Fibroblast of lung (primary cell): Measurements from ENCODE around the gene OSM. TPM values are rescaled to one million over a fixed set of nuclear protein-coding genes. Genes with fewer than 3 reads are reported as not detected.

Experiments used
- DNase-seq, 2 donors: peaks; one replicate each; pipeline versions ENCODE4 v3.0.0 to v3.0.0-alpha.2; 2010; ENCODE audit warnings: low read depth in 2 of 2
- H2AFZ ChIP-seq: 2 replicates; pipeline ENCODE4 v1.5.1; 2012; ENCODE audit warnings: low read length, control low read depth, inconsistent platforms
- H3K27ac ChIP-seq: 2 replicates; pipeline ENCODE4 v1.5.1; 2011; ENCODE audit warnings: low read length, control low read depth; ENCODE audit not compliant: insufficient read depth
- H3K27me3 ChIP-seq: 2 replicates; pipeline ENCODE4 v1.5.1; 2011; ENCODE audit warnings: mild to moderate bottlenecking, low read length; ENCODE audit not compliant: control insufficient read depth, insufficient read depth
- H3K36me3 ChIP-seq: 2 replicates; pipeline ENCODE4 v1.5.1; 2011; ENCODE audit warnings: low read length; ENCODE audit not compliant: control insufficient read depth, insufficient read depth
- H3K4me1 ChIP-seq: 2 replicates; pipeline ENCODE4 v1.5.1; 2011; ENCODE audit warnings: low read length; ENCODE audit not compliant: control insufficient read depth, insufficient read depth; ENCODE audit errors: extremely low read depth
- H3K4me2 ChIP-seq: 2 replicates; pipeline ENCODE4 v1.5.1; 2011; ENCODE audit warnings: low read length, control low read depth; ENCODE audit not compliant: insufficient read depth; ENCODE audit errors: extremely low read depth
- H3K4me3 ChIP-seq, 4 experiments: fragments of 200-600 bp in 1 of 4; sonication (generic) in 1 of 4; replicated peaks in 1 of 4; 2 replicates each; pipeline ENCODE4 v1.5.1; 2011 to 2016; ENCODE audit warnings: low read length in 4 of 4, low read depth in 3 of 4, mild to moderate bottlenecking in 3 of 4, control low read depth in 2 of 4, inconsistent platforms in 1 of 4, mixed read lengths in 1 of 4; ENCODE audit not compliant: insufficient read depth in 1 of 4; ENCODE audit errors: control extremely low read depth in 1 of 4
- H3K79me2 ChIP-seq: 2 replicates; pipeline ENCODE4 v1.5.1; 2012; ENCODE audit warnings: mild to moderate bottlenecking, low read length, inconsistent platforms; ENCODE audit not compliant: control insufficient read depth, insufficient read depth
- H3K9ac ChIP-seq: 2 replicates; pipeline ENCODE4 v1.5.1; 2011; ENCODE audit warnings: mild to moderate bottlenecking, low read length, control low read depth; ENCODE audit not compliant: insufficient read depth
- H3K9me3 ChIP-seq: 2 replicates; pipeline ENCODE4 v1.5.1; 2012; ENCODE audit warnings: low read depth, low read length; ENCODE audit not compliant: control insufficient read depth, insufficient read depth
- H4K20me1 ChIP-seq: 2 replicates; pipeline ENCODE4 v1.5.1; 2011; ENCODE audit warnings: low read length; ENCODE audit not compliant: control insufficient read depth, insufficient read depth; ENCODE audit errors: extremely low read depth
- CTCF ChIP-seq, 2 donors: IDR thresholded peaks in 1 of 2; conservative IDR thresholded peaks in 1 of 2; 1 replicate in 1 of 2; 2 replicates in 1 of 2; pipeline ENCODE4 v1.5.1; 2011 to 2012; ENCODE audit warnings: low read length in 2 of 2, control low read depth in 1 of 2, inconsistent platforms in 1 of 2, low read depth in 1 of 2, mild to moderate bottlenecking in 1 of 2
- EZH2 ChIP-seq: IDR thresholded peaks from 2 replicates; pipeline ENCODE4 v1.5.1; 2012; ENCODE audit warnings: low read length, control low read depth, mild to moderate bottlenecking; ENCODE audit errors: missing control alignments
- polyA plus RNA-seq, 2 donors: library from polyadenylated mRNA; depleted of rRNA in 1 of 2; stranded (reverse) in 1 of 2; unstranded in 1 of 2; fragments of >200 nt; gene quantifications; 2 replicates each; pipeline ENCODE4 v1.2.1, GENCODE V29; 2011 to 2012; ENCODE audit warnings: missing spikeins in 1 of 2
- total RNA-seq: library from RNA; depleted of rRNA; stranded (reverse); fragments of >200 nt; gene quantifications from 2 replicates; pipeline ENCODE4 v1.2.1, GENCODE V29; 2014

The OSM gene
- total and polyA plus RNA-seq, 2 donors (not counting 1 experiment from before 2014, with no cell fraction given) = not detected

- Histone ChIP-seq H3K27me3 (no peaks in the 10 kb centered on the region), H3K9me3 (no peaks in the 10 kb centered on the region), H4K20me1 (no peaks in the 10 kb centered on the region), H2AFZ (no peak overlapping the region), H3K4me1 (peaks cover 2% of the 10 kb centered on the region), H3K79me2 (no peaks in the 10 kb centered on the region), H3K4me3 (no peak overlapping the region), H3K9ac (no peak overlapping the region), H3K27ac (no peak overlapping the region), H3K36me3 (no peaks in the 10 kb centered on the region), H3K4me2 (no peak overlapping the region)
- no peak for TF ChIP-seq EZH2
- no peak for DNase-seq
Measured at GRCh38 chr22:30284666-30285065, 18.0 kb upstream of the OSM start.

GRCh38 chr22:30284172-30284571 lies 17.5 kb upstream of the OSM start:
- H2AFZ ChIP-seq = no peak overlapping the region
- no peaks in the 10 kb centered on the region for H3K27me3 ChIP-seq
- H3K4me1 ChIP-seq = peaks cover 2% of the 10 kb centered on the region
- no peak for TF ChIP-seq CTCF (conservative IDR thresholded peaks at IDR 0.05 in 1 of 2, IDR thresholded peaks at IDR 0.05 in 1 of 2; ENCODE audit: low read depth in 1 of 2, low read length in 2 of 2)
- H3K36me3 ChIP-seq = no peaks in the 10 kb centered on the region
- no peaks in the 10 kb centered on the region for H4K20me1 ChIP-seq
- no peak overlapping the region for H3K9ac ChIP-seq
- H3K79me2 ChIP-seq = no peaks in the 10 kb centered on the region
- H3K27ac ChIP-seq = no peak overlapping the region
- H3K4me3 ChIP-seq = no peak overlapping the region
- DNase-seq = no peak
- no peaks in the 10 kb centered on the region for H3K9me3 ChIP-seq
- no peak overlapping the region for H3K4me2 ChIP-seq

GRCh38 chr22:30283342-30283741 lies 16.7 kb upstream of the OSM start:
- no peak overlapping the region for H2AFZ ChIP-seq
- no peak for DNase-seq
- TF ChIP-seq EZH2 (no peak), CTCF (conservative IDR thresholded peaks at IDR 0.05 in 1 of 2, IDR thresholded peaks at IDR 0.05 in 1 of 2; ENCODE audit: low read depth in 1 of 2, low read length in 2 of 2) (no peak)
- no peak overlapping the region for H3K4me2 ChIP-seq
- H3K9me3 ChIP-seq = no peaks in the 10 kb centered on the region
- H3K9ac ChIP-seq = no peak overlapping the region
- no peaks in the 10 kb centered on the region for H4K20me1 ChIP-seq
- no peak overlapping the region for H3K27ac ChIP-seq
- H3K4me3 ChIP-seq = no peak overlapping the region
- H3K4me1 ChIP-seq = peaks cover under 1% of the 10 kb centered on the region
- H3K79me2 ChIP-seq = no peaks in the 10 kb centered on the region
- H3K27me3 ChIP-seq = no peaks in the 10 kb centered on the region
- H3K36me3 ChIP-seq = no peaks in the 10 kb centered on the region
